GM18868 (cell line): ENCODE results near the gene CD69.

Experiments
- ATAC-seq: cut with Tn5 transposase; IDR thresholded peaks from one replicate; pipeline ENCODE4 v1.9.1; 2021; ENCODE audit warnings: mild to moderate bottlenecking, moderate library complexity; ENCODE audit not compliant: unreplicated experiment

CD69 gene

DNA sequence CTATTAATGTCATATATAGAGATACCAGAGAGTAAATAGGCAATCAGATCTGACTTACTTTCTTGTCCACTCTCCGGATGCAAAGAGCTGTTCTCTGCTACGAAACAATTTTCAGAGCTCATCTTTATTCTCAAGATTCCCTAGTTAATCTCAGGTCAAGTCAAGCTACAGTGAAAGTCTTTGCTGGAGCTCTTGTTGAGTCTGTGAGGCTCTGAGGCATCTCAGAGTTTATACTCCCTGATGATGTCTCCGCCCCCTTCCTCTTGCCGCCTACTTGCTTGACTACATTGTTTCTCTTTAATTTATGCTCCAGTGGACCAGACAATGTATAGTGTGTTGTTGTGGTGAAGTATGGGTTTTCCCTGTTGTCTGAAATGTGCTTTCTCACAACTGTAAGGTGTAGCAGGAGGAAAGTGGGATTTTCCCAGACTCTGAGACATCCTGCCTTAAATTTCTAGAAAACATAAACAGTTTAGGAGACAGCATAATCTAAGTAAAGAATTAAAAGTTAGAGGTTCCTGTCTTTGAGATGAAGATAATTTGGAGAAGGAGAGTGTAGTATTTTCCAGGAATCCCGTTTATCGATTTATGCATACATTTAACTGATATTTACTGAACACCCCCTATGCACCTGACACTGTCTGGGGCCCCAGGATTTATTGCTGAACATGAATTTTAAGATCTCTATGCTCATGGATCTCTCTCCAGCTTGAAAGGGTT lies at the start of gene CD69:
CD69 (minus strand) TSS at position 203 of the 720 bp plus-strand sequence; CDS start at position 122, 81 bp downstream.
- peak; percentile 54 for ATAC-seq

DNA sequence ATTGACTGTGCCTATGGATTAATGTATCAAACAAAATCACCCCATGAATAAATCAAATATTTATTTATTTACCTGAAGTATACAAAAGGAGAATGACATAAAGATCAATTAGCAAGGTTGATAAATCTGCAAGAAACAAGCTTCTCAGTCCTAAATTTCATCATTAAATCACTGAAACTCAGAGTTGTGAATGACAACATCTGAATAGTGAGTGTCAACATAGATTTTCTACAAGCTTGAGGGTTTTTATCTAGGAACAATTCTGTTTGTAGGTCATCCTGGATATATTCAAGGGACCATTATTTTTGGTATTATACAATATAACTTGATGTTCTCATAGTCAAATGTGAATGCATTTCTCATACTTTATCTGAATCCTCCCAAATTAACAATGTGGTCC lies 49.2 kb upstream of the CD69 start:
- no peak for ATAC-seq

DNA sequence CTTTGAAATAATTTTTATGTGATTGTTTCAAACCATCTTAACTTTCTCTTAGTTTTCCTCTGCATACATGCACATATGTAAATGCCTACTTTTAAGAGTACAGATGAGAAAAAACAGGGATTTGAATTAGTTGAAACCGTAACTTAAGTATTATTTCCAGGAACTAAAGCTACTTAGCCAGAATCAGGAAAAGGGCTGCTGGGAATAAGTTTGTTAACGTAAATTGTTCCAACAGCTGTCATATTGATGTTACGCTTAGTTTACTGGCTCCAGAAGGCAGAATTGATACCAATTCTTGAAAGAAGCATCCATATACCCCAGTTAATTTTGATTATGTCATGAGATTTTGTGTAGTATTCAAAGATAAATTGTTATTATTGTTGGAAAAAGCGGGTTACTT lies 48.6 kb upstream of the CD69 start:
- no peak for ATAC-seq

GRCh38 chr12:9808504-9808903 lies 47.8 kb upstream of the CD69 start:
- ATAC-seq = no peak

GRCh38 chr12:9806714-9807113 lies 46.0 kb upstream of the CD69 start:
- ATAC-seq = no peak

- no peak for ATAC-seq
Measured at GRCh38 chr12:9805883-9806282, 45.2 kb upstream of the CD69 start.

- no peak for ATAC-seq
Measured at GRCh38 chr12:9799961-9800360, 39.3 kb upstream of the CD69 start.

GRCh38 chr12:9797722-9798619 lies 37.3 kb upstream of the CD69 start:
- ATAC-seq = peak; percentile 89

DNA sequence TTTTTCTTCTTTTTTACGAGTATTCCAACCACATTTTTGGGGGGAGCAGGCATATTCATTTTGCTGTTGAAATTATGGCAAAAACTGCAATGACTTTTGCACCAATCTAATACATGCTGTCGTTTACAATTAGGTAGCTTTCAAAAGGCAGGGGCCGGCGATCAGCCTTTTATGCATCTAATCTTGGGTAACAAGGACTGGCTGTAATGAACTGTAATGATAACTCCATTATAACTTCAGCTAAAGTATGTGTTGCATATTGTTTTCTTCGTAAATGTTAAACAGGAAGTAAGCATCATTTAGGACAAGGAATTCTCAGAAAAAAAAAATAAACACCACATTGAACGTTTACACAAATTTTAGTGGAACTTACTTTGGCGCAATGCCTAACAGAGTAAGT lies 36.3 kb upstream of the CD69 start:
- ATAC-seq = no peak

DNA sequence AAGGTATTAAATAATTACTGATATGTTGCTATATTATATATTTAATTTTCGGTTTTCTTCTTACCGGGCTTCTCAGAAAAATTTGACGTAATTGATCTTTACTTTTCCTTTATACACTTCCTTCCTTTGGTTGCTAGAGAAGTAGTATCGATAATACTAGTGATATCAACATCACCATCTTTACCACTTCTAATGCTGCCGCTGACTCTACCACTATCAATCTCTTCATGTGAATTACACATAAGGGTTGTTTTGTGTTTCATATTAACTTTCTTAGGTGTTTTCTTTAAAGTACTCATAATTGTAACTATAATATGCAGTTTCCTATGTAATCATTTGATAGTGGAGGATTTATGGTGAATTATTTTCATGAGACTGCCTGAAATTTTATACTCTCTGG lies 35.6 kb upstream of the CD69 start:
- ATAC-seq = no peak

- no peak for ATAC-seq
Measured at GRCh38 chr12:9795945-9796344, 35.2 kb upstream of the CD69 start.

GRCh38 chr12:9794484-9795093 lies 33.9 kb upstream of the CD69 start:
- ATAC-seq = no peak

DNA sequence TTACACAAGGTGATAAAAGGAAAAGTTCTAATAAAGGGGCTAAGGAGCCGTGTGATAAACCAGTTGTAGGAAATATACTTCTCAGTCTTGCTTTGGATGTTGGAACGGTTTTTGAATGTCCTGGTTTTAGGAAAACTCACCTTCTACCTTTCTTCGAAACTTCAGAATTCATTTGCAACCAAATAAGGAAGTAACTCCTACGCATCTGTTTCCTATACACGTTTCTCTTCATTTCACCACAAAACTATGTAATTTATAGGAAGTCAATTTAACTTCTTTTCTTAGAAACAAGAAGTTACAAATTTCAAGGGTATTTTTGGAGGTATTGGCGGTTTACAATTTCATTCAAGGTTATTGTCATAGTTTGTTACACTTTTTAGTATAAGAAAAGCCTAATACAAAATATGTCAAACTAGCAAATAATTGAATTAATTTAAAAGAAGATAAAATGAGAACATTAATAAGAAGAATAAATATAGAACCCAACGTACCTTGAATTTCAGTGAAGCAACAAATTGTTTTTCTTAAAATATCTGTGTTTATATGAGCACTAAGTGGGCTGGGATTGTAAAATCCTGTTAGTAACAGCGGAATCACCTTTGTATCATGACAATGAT lies 33.2 kb upstream of the CD69 start:
- ATAC-seq = no peak

- no peak for ATAC-seq
Measured at GRCh38 chr12:9792961-9793617, 32.4 kb upstream of the CD69 start.

DNA sequence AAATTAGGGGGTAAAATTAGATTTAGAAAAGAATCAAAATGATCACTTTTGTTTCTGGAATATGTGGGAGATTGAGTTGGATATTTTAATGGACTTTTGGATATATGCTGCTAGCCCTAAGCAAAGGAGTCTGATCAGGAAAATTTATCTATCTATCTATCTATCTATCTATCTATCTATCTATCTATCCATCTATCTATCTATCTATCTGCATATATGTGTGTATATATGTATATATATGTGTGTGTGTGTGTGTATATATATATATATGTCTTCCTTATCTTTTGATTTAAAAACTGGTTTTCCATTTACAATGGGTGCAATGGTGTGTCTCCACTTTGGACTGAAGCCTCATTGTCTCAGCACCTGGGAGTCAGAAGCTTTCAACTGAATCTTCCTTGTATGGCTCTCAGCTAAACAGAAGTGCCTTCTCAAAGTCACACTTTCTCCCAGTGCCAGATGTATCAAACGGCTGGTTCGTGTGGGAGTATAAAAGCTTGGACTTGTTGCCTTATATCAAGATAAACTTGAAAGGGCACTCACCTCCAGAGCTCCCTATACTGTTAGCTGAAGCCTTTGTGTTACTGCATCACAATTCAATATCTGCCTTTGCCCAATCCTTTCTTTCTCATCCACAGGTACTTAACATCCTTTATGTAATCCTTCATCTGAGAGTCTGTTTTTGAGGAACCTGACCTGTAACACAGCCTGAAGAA lies 31.6 kb upstream of the CD69 start:
- no peak for ATAC-seq

DNA sequence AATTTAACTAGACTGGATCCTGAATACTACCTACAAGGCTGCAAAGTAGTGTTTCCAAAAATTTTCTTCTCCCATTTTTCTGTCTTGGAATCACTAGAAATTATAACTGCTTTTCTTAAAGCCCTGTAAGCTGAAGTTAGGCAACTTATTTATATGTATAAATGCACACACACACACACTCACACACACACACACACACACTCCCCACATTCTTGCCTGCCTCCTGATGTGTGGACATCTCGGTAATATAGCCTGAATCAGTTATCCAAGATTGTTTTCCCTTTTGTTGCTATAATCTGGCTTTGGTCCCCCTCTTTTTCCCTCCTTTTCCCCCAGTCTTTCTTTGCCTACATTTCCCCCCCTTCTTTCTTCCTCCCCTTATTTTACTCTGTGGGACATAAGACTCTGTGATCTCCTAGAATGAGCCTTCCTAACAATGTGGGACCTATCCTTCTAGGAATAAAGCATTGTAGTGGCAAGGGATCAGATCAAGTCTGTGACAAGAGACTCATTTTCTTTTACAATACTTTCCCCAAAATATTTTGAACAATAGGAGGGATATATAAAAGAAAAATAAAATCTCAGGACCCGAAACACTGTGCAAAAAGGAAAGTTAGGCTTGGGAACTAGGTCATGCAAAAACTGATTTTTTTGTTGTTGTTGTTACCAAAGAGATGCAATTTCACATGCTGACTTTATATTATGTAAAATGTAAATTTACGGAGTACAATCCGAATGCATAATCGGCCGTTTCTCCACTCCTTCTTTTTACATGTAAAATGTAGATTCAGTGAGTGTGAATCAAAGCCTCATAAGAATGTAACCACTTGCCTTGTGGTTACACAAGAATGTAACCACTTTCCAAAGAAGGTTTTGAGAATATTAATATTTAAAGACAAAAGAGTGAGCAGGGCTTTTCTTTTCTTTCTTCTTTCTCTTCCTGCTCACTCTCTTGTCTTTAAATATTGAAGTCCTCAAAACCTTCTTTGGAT lies 26.3 kb upstream of the CD69 start:
- ATAC-seq = no peak

DNA sequence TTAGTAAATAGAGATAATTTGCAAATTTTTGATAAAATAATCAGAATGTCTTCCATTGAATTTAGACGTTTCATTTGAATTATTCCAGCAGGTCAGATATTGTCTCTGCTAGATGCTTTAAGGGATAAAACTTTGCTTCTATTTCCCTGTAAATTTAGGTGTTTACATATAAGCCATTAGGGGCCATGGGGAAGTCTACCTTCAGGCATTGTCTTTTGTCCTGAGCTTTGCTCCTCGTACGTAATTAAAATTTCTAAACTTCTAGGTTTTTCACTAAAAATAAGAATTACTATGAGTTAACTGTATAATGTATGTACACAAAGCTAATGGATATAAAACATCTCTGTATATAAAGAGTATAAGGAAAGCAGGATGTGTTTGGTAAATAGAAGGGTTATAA lies 24.1 kb upstream of the CD69 start:
- no peak for ATAC-seq

DNA sequence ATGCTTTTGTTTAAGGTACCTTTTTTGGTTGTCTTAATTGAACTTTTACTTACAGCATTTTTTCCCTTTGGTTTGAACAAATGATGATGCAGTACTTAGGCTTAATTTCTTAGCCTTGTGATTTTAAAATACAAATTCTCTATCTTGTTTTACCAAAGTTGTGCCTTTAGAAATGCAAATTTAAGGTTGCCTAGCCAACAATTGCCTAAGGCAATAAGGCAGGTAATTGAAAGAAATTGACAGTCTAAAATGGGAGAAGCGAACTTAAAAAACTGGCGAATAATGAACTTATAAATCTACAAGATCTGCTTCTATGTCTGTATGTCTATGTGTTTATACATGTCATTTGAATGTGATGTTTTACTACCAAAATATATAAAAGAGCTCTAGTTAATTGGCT lies 23.6 kb upstream of the CD69 start:
- ATAC-seq = no peak
